ENCODE measurements around the gene METTL24.
"Not testable (repeated sequence)": the region's sequence is repeated elsewhere in the genome, so short reads cannot be mapped to it uniquely, and the experiment has no call there.

DNA sequence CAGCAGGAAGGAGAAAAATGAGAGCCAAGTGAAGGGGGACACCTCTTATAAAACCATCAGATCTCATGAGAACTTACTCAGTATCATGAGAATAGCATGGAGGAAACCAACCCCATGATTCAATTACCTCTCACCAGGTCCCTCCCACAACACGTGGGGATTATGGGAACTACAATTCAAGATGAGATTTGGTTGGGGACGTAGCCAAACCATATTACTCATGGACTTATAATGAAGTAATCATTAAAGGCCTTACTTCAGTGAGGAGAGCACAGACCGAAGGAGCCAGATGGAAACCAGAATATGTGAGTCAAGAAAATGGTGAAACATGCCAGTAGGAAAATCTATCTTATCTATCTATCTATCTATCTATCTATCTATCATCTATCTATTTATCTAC is 113.5 kb downstream of the METTL24 start:
- TF ChIP-seq POLR2AphosphoS5 (IDR thresholded peaks at IDR 0.05; ENCODE audit: low read depth); CTCF (IDR thresholded peaks at IDR 0.05; ENCODE audit: insufficient read depth, low read length); REST (IDR thresholded peaks at IDR 0.05; ENCODE audit: insufficient replicate concordance, low read depth): not testable (repeated sequence)
